ENCODE results near the gene NCAPD3.

The NCAPD3 gene

DNA sequence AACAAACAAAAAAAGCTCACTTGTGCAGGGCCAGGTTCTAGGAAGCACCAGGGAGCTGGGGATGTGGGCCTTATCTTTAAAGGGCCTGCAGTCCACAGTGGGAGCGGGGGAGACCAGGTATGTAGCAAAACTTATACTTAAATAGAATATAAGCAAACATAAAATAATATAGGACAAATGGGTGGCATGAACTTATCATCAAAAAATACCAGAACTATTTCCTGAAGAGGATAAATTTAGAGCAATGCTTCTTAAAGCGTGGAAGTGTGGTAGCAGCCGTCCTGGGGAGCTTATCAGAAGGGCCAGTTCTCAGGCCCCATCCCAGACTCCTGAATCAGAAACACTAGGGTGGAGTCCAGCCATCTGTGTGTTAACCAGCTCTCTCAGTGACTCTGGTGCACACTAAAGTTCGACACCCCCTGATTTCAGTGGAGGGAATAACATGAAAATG lies 10.0 kb upstream of the NCAPD3 start:
- DNase-seq (ENCODE audit: extremely low spot score) = no peak
- CTCF ChIA-PET = no interaction called here
- TF ChIP-seq FOXA1 (IDR thresholded peaks at IDR 0.05) = no peak
- TF ChIP-seq, protein P1, sequence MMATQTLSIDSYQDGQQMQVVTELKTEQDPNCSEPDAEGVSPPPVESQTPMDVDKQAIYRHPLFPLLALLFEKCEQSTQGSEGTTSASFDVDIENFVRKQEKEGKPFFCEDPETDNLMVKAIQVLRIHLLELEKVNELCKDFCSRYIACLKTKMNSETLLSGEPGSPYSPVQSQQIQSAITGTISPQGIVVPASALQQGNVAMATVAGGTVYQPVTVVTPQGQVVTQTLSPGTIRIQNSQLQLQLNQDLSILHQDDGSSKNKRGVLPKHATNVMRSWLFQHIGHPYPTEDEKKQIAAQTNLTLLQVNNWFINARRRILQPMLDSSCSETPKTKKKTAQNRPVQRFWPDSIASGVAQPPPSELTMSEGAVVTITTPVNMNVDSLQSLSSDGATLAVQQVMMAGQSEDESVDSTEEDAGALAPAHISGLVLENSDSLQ (IDR thresholded peaks at IDR 0.05) = no peak
- TF ChIP-seq ELF4 (IDR thresholded peaks at IDR 0.05) = no peak
- no peak for TF ChIP-seq SP1 (IDR thresholded peaks at IDR 0.05)
- TF ChIP-seq CTBP1 (IDR thresholded peaks at IDR 0.05; ENCODE audit: borderline replicate concordance) = no peak
- POLR2A ChIA-PET = interaction anchor here (2.9 kb wide), 1 partner anchor 9 kb away, joined by 25 read pairs; the partner anchor contains the start of genes NCAPD3 and VPS26B

DNA sequence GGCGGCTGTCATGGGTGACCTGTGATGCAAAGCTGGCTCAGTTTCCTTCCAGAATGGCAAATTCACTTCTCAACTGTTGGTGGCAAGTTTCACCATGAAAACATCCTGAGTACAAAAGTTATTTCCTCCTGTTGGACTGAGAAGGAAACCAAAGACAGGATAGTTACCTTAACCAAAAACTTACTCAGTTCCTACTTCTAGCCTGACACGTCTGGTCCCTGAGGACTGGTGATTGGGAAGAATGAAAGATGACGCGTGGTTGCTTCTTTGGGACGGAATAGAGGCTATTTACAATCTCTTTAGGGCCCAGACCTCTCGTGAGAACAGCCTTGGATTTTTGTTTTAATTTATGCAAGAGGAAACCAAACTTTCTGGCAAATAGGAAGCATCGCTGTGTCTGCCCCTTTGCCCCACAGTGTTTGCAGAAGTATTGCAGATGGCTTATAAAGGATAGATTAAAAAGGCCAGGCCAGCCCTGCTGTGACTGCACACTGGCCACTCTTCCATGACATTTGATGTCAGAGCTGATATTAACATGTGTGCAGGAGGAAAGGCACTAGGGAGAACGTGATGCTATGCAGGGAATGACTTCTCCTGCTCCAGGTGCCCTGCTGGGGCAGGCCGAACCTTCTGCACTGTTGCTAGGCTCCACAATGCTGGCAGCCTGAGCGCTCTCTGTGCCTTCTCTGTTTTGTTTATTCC lies 8.3 kb upstream of the NCAPD3 start:
- POLR2A ChIA-PET = no interaction called here
- TF ChIP-seq ARNT (IDR thresholded peaks at IDR 0.05) (no peak), SP1 (IDR thresholded peaks at IDR 0.05) (no peak), ELF4 (IDR thresholded peaks at IDR 0.05) (no peak), LEF1 (IDR thresholded peaks at IDR 0.05; ENCODE audit: borderline replicate concordance) (no peak), HDGF (IDR thresholded peaks at IDR 0.05; ENCODE audit: borderline replicate concordance) (no peak), SUZ12 (IDR thresholded peaks at IDR 0.05) (no peak), TARDBP (IDR thresholded peaks at IDR 0.05) (no peak), L3MBTL2 (conservative IDR thresholded peaks at IDR 0.05) (no peak), FOXK2 (IDR thresholded peaks at IDR 0.05) (no peak), FOXA1 (IDR thresholded peaks at IDR 0.05) (no peak), BHLHE40 (IDR thresholded peaks at IDR 0.05; ENCODE audit: borderline replicate concordance) (no peak), CTBP1 (IDR thresholded peaks at IDR 0.05; ENCODE audit: borderline replicate concordance) (no peak), FOXM1 (IDR thresholded peaks at IDR 0.05; ENCODE audit: borderline replicate concordance) (no peak), NFRKB (IDR thresholded peaks at IDR 0.05) (no peak), ZNF384 (IDR thresholded peaks at IDR 0.05) (no peak)
- TF ChIP-seq, protein P1 (IDR thresholded peaks at IDR 0.05) = no peak
- no peak for DNase-seq (ENCODE audit: extremely low spot score)
- CTCF ChIA-PET = no interaction called here

DNA sequence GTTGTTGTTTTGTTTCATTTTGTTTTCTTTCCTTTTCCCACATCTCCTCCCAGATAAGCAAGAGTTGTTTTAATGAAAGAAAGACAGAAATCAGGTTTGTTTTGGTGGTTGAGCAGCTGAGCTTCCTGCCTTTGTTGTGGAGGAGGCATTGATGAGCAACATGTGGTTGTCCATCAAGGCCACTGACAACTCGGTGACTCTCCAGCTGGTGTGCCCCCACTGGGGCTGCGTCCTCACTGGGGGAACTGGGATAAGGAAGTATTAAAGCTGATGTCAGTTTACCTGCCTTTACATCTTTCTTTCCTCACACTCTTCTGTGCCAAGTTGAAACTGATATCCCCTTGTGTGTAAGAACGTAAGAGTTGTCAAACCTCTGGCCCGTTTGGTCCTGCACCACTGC lies 6.6 kb upstream of the NCAPD3 start:
- TF ChIP-seq CTBP1 (IDR thresholded peaks at IDR 0.05; ENCODE audit: borderline replicate concordance) = no peak
- no peak for TF ChIP-seq LEF1 (IDR thresholded peaks at IDR 0.05; ENCODE audit: borderline replicate concordance)
- TF ChIP-seq HDGF (IDR thresholded peaks at IDR 0.05; ENCODE audit: borderline replicate concordance) = no peak
- no peak for TF ChIP-seq BHLHE40 (IDR thresholded peaks at IDR 0.05; ENCODE audit: borderline replicate concordance)
- TF ChIP-seq ELF4 (IDR thresholded peaks at IDR 0.05) = no peak
- no peak for TF ChIP-seq TARDBP (IDR thresholded peaks at IDR 0.05)
- no peak for TF ChIP-seq FOXK2 (IDR thresholded peaks at IDR 0.05)
- no peak for DNase-seq (ENCODE audit: extremely low spot score)
- CTCF ChIA-PET = no interaction called here
- POLR2A ChIA-PET = no interaction called here

DNA sequence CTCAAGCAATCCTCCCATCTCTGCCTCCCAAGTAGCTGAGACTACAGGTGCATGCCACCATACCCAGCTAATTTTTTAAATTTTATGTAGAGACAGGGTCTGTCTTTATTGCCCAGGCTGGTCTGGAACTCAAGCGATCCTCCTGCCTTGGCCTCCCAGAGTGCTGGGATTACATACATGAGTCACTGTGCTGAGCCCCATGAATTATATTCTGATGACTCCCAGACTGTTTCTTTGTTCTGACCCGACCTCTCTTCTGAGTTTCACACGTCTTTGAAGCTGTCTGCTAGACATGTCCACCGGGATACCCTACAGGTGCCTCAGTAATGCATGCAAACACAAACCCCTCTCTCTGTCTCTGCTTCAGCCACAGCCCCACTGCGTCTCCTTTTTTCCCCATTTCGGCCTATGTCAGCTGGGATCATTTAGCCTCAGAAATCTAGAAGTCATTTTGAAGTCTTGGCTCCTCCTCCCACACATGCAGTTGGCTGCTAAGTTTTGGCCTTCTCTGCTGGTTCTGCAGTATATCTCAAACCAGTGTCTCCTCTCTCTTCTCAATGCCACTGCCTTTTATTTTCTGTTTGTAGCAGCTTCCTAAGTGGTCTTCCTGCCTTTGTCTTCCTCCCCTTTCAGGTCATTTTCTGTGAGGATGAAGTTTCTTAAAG lies 5.5 kb upstream of the NCAPD3 start:
- POLR2A ChIA-PET = no interaction called here
- CTCF ChIA-PET = no interaction called here
- TF ChIP-seq LEF1 (IDR thresholded peaks at IDR 0.05; ENCODE audit: borderline replicate concordance) (no peak), BHLHE40 (IDR thresholded peaks at IDR 0.05; ENCODE audit: borderline replicate concordance) (no peak), ARNT (IDR thresholded peaks at IDR 0.05) (no peak), TARDBP (IDR thresholded peaks at IDR 0.05) (no peak), CTBP1 (IDR thresholded peaks at IDR 0.05; ENCODE audit: borderline replicate concordance) (no peak), ZNF384 (IDR thresholded peaks at IDR 0.05) (no peak), SUZ12 (IDR thresholded peaks at IDR 0.05) (no peak), SP1 (IDR thresholded peaks at IDR 0.05) (no peak), L3MBTL2 (conservative IDR thresholded peaks at IDR 0.05) (no peak), NFRKB (IDR thresholded peaks at IDR 0.05) (no peak), FOXK2 (IDR thresholded peaks at IDR 0.05) (no peak), HDGF (IDR thresholded peaks at IDR 0.05; ENCODE audit: borderline replicate concordance) (no peak), FOXM1 (IDR thresholded peaks at IDR 0.05; ENCODE audit: borderline replicate concordance) (no peak), FOXA1 (IDR thresholded peaks at IDR 0.05) (no peak)
- TF ChIP-seq, protein P1 (IDR thresholded peaks at IDR 0.05) = no peak
- no peak for DNase-seq (ENCODE audit: extremely low spot score)

DNA sequence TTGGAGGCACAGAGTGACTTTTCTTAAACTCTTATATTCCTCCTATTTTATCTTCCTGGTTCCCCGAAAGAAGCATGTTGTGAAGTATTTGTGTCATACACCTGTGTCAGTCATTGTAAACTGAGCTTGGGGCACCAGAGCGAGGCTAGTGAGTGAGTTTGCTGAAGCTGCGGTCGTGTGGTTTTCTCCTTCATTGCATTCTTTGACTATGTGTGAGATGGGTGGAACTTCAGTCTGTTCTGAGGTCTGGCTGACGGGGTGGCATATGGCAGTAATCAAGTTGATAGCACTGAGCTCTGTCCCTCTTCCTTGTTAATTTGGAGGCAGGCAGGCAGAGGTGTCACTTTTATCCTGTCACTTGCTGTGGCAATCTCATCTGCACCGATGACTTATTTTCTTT lies 4.9 kb upstream of the NCAPD3 start:
- ChIA-PET CTCF (no interaction called here), POLR2A (no interaction called here)
- DNase-seq (ENCODE audit: extremely low spot score) = no peak
- TF ChIP-seq FOXA1 (IDR thresholded peaks at IDR 0.05) (no peak), SP1 (IDR thresholded peaks at IDR 0.05) (no peak), ZNF384 (IDR thresholded peaks at IDR 0.05) (no peak), FOXM1 (IDR thresholded peaks at IDR 0.05; ENCODE audit: borderline replicate concordance) (no peak)

DNA sequence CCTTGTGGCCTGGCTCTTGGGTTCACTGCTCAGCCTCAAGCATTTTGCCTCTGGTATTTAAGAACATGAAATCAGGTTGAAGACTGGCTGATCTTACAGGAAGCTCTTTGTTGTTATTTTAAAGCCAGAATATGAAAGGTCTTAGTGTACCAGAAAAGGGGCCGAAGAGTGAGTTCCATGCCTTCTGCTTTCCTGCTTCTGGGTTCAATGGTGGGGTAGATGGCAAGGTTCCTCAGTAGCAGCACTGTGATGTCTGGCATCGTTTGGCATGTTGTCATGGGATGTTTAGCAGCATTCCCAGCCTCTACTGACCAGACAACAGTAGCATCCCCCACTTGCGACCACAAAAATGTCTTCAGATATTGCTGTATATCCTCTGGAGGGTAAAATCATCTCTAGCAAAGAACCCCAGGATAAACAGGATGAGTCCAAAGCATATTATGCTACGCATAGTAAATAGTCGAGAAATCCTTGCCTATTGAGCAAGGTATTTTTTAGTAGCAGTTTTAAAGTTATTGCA lies 3.1 kb upstream of the NCAPD3 start:
- CTCF ChIA-PET = interaction anchor here (0.9 kb wide), 1 partner anchor 20 kb away, joined by 3 read pairs; no protein-coding TSS in a partner anchor
- POLR2A ChIA-PET = interaction anchor here (0.9 kb wide), 1 partner anchor 26 kb away, joined by 3 read pairs; no protein-coding TSS in a partner anchor
- TF ChIP-seq CTBP1 (IDR thresholded peaks at IDR 0.05; ENCODE audit: borderline replicate concordance) = no peak
- TF ChIP-seq, protein P1 (IDR thresholded peaks at IDR 0.05) = no peak
- no peak for TF ChIP-seq ELF4 (IDR thresholded peaks at IDR 0.05)
- TF ChIP-seq SP1 (IDR thresholded peaks at IDR 0.05) = no peak
- TF ChIP-seq SUZ12 (IDR thresholded peaks at IDR 0.05) = no peak
- no peak for TF ChIP-seq HDGF (IDR thresholded peaks at IDR 0.05; ENCODE audit: borderline replicate concordance)
- TF ChIP-seq FOXA1 (IDR thresholded peaks at IDR 0.05) = no peak
- no peak for TF ChIP-seq FOXM1 (IDR thresholded peaks at IDR 0.05; ENCODE audit: borderline replicate concordance)
- no peak for TF ChIP-seq ARNT (IDR thresholded peaks at IDR 0.05)
- no peak for TF ChIP-seq TARDBP (IDR thresholded peaks at IDR 0.05)
- TF ChIP-seq ZNF384 (IDR thresholded peaks at IDR 0.05) = no peak
- DNase-seq (ENCODE audit: extremely low spot score) = no peak

Measured in HEK293T (cell line).